Measurements from ENCODE around the gene SLC43A3. TPM values are rescaled to one million over a fixed set of nuclear protein-coding genes. Genes with fewer than 3 reads are reported as not detected.

SLC43A3 gene
- total RNA-seq, 1 experiment from 2014 or later = 8.6 TPM

- DNase-seq (ENCODE audit: low read depth, low spot score) = no peak
- Histone ChIP-seq H3K36me3 (ENCODE audit: control insufficient read depth, insufficient read depth, low read length) (no peaks in the 10 kb centered on the region), H3K27ac (ENCODE audit: low read length) (no peak overlapping the region), H3K27me3 (ENCODE audit: control insufficient read depth, insufficient read depth, low read length) (no peaks in the 10 kb centered on the region), H3K9me3 (ENCODE audit: control insufficient read depth, insufficient read depth, low read depth, low read length) (no peaks in the 10 kb centered on the region), H3K4me3 (ENCODE audit: low read depth in 2 of 2, low read length in 2 of 2) (no peak overlapping the region), H3K4me1 (ENCODE audit: control insufficient read depth, insufficient read depth, low read length) (no peaks in the 10 kb centered on the region)
- BruUV-seq (replicated peaks) = no TSS peak
- no peak for ATAC-seq
- CTCF ChIA-PET = no interaction called here
- no peak for TF ChIP-seq TCF7L2 (IDR thresholded peaks at IDR 0.05; ENCODE audit: low read depth, low read length)
- no peak for TF ChIP-seq CTCF (IDR thresholded peaks at IDR 0.05)
- TF ChIP-seq SIN3A (IDR thresholded peaks at IDR 0.05; ENCODE audit: borderline replicate concordance, insufficient read depth, low read depth, low read length) = no peak
- TF ChIP-seq REST (IDR thresholded peaks at IDR 0.05; ENCODE audit: insufficient read depth in 1 of 2, low read depth in 2 of 2, low read length in 1 of 2) = no peak
- TF ChIP-seq POLR2AphosphoS5 (IDR thresholded peaks at IDR 0.05; ENCODE audit: low read depth, low read length) = no peak
- POLR2A ChIA-PET = no interaction called here
- in situ Hi-C loops (cut with HindIII; ENCODE audit: low pct_unique_long_range_greater_than_20kb, low sequenced_read_pairs) = no loop called here
- intact Hi-C loops (cut with micrococcal nuclease; ENCODE audit: unreplicated experiment) = no loop called here
Measured at GRCh38 chr11:57466680-57467079, 39.8 kb upstream of the SLC43A3 start.

DNA sequence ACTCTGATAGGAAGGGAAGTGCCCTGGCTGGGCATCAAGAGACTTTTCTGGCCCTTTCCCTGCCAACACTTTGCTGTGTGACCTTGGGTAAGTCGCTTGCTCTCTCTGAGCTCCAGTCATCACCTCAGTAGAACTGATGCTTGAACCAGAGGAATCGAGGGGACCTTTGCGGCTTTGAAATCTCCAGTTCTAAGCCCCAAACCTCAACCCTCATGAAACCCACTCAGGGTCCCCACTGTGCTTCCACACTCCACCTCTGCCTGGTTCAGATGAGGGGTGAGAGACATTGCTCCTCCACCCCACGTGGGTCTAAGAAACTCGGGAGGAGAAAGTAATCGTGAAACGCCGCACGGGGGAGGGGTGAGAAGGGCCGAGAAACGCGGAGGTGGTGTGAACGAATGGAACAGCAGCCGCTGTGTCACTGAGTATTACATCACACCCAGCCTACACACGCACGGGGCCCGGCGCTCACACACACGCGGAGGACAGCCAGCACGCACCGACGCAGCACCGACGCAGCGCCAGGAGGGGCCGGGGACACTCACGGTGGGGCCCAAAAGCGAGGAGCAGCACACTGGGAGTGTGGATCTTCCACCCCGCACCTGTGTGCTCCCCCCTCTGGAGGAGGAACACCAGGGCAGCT is 37.7 kb upstream of the SLC43A3 start:
- Histone ChIP-seq H3K36me3 (ENCODE audit: control insufficient read depth, insufficient read depth, low read length) (no peaks in the 10 kb centered on the region), H3K27ac (ENCODE audit: low read length) (no peak overlapping the region), H3K4me3 (ENCODE audit: low read depth in 2 of 2, low read length in 2 of 2) (no peak overlapping the region), H3K9me3 (ENCODE audit: control insufficient read depth, insufficient read depth, low read depth, low read length) (no peaks in the 10 kb centered on the region), H3K27me3 (ENCODE audit: control insufficient read depth, insufficient read depth, low read length) (peaks cover 6% of the 10 kb centered on the region; the same call in 1 of the 2 replicates), H3K4me1 (ENCODE audit: control insufficient read depth, insufficient read depth, low read length) (peaks cover 4% of the 10 kb centered on the region; the same call in 1 of the 2 replicates)
- ChIA-PET POLR2A (no interaction called here), CTCF (no interaction called here)
- intact Hi-C loops (cut with micrococcal nuclease; ENCODE audit: unreplicated experiment) = no loop called here
- no TSS peak for BruUV-seq (replicated peaks)
- in situ Hi-C loops (cut with HindIII; ENCODE audit: low pct_unique_long_range_greater_than_20kb, low sequenced_read_pairs) = no loop called here
- DNase-seq (ENCODE audit: low read depth, low spot score) = no peak
- no peak for ATAC-seq
- TF ChIP-seq SIN3A (IDR thresholded peaks at IDR 0.05; ENCODE audit: borderline replicate concordance, insufficient read depth, low read depth, low read length) (no peak), CTCF (IDR thresholded peaks at IDR 0.05) (no peak), POLR2AphosphoS5 (IDR thresholded peaks at IDR 0.05; ENCODE audit: low read depth, low read length) (no peak), TCF7L2 (IDR thresholded peaks at IDR 0.05; ENCODE audit: low read depth, low read length) (no peak), REST (IDR thresholded peaks at IDR 0.05; ENCODE audit: insufficient read depth in 1 of 2, low read depth in 2 of 2, low read length in 1 of 2) (no peak)

All from Panc1 (cell line).